Dermis blood vessel endothelial cell (primary cell): Measurements from ENCODE around the gene USP10. TPM values are rescaled to one million over a fixed set of nuclear protein-coding genes. Genes with fewer than 3 reads are reported as not detected.

Source experiments
- DNase-seq: peaks from one replicate; pipeline ENCODE4 v3.0.0; 2010
- total RNA-seq: library from RNA; depleted of rRNA; stranded (reverse); fragments of >200 nt; gene quantifications from 2 replicates; pipeline ENCODE4 v1.2.3, GENCODE V29; 2014

The USP10 gene
- total RNA-seq, 1 donor from 2014 or later: 32.7 TPM

GRCh38 chr16:84827897-84828296, 128.1 kb downstream of the USP10 start:
- DNase-seq: no peak

GRCh38 chr16:84828322-84828721, 128.5 kb downstream of the USP10 start:
- no peak for DNase-seq

Other genes with a start within 250 kb of the USP10 start
- gene MEAK7, start 195.3 kb upstream of the USP10 start, total RNA-seq: 14.5 and 24.1 TPM in 2 replicates
- 125 and 140 TPM in 2 replicates for gene COTL1, start 81.9 kb upstream of the USP10 start, total RNA-seq
- gene KLHL36, start 51.5 kb upstream of the USP10 start, total RNA-seq: 68.8 and 74.0 TPM in 2 replicates
- 0.42 and 1.0 TPM in 2 replicates for gene CRISPLD2, start 120.0 kb downstream of the USP10 start, total RNA-seq